GM23248 (cell line): ENCODE results near the gene PHLPP1. TPM values are rescaled to one million over a fixed set of nuclear protein-coding genes. Genes with fewer than 3 reads are reported as not detected.
A peak's percentile ranks its signal among the peaks of the same experiment; 100 is the strongest.

Experiments
- DNase-seq: peaks from one replicate; pipeline ENCODE4 v3.0.0-alpha.2; 2015
- H2AFZ ChIP-seq: fragments of 200-600 bp; sonication (generic); 2 replicates; pipeline ENCODE4 v1.6.1; 2016; ENCODE audit warnings: antibody characterized with exemption
- H3F3A ChIP-seq: fragments of 200-600 bp; sonication (generic); 2 replicates; pipeline ENCODE4 v1.6.1; 2016; ENCODE audit warnings: mild to moderate bottlenecking, antibody characterized with exemption, mixed run types; ENCODE audit not compliant: insufficient read depth
- H3K27ac ChIP-seq: fragments of 200-600 bp; sonication (generic); 2 replicates; pipeline ENCODE4 v1.5.1; 2016; ENCODE audit warnings: mild to moderate bottlenecking
- H3K27me3 ChIP-seq: fragments of 200-600 bp; sonication (generic); replicated peaks from 2 replicates; pipeline ENCODE4 v1.6.1; 2016; ENCODE audit warnings: mild to moderate bottlenecking; ENCODE audit not compliant: insufficient read depth
- H3K36me3 ChIP-seq: fragments of 200-600 bp; sonication (generic); 2 replicates; pipeline ENCODE4 v1.6.1; 2016; ENCODE audit warnings: low read depth, mild to moderate bottlenecking
- H3K4me1 ChIP-seq: fragments of 200-600 bp; sonication (generic); 2 replicates; pipeline ENCODE4 v1.6.1; 2016; ENCODE audit warnings: mild to moderate bottlenecking; ENCODE audit not compliant: insufficient read depth
- H3K4me2 ChIP-seq: fragments of 200-600 bp; sonication (generic); one replicate; pipeline ENCODE4 v1.6.1; 2016; ENCODE audit warnings: mild to moderate bottlenecking; ENCODE audit not compliant: unreplicated experiment
- H3K4me3 ChIP-seq: fragments of 200-600 bp; sonication (generic); 2 replicates; pipeline ENCODE4 v1.5.1; 2016; ENCODE audit warnings: mild to moderate bottlenecking
- H3K79me2 ChIP-seq: fragments of 200-600 bp; sonication (generic); 2 replicates; pipeline ENCODE4 v1.6.1; 2016; ENCODE audit warnings: mild to moderate bottlenecking; ENCODE audit not compliant: insufficient read depth
- H3K9ac ChIP-seq: fragments of 200-600 bp; sonication (generic); 2 replicates; pipeline ENCODE4 v1.6.1; 2016; ENCODE audit warnings: mild to moderate bottlenecking
- H3K9me2 ChIP-seq: fragments of 200-600 bp; sonication (generic); 2 replicates; pipeline ENCODE4 v1.6.1; 2016; ENCODE audit warnings: mixed run types, mild to moderate bottlenecking, moderate library complexity; ENCODE audit not compliant: insufficient read depth
- H3K9me3 ChIP-seq: fragments of 200-600 bp; sonication (generic); one replicate; pipeline ENCODE4 v1.6.1; 2017; ENCODE audit warnings: low read depth
- H4K20me1 ChIP-seq: fragments of 200-600 bp; sonication (generic); 2 replicates; pipeline ENCODE4 v1.6.0; 2016; ENCODE audit not compliant: insufficient read depth
- EZH2 ChIP-seq: fragments of 200-600 bp; sonication (generic); IDR thresholded peaks from 2 replicates; pipeline ENCODE4 v1.6.1; 2018; ENCODE audit warnings: antibody characterized with exemption, mild to moderate bottlenecking; ENCODE audit not compliant: insufficient read depth, poor library complexity, severe bottlenecking
- EZH2phosphoT487 ChIP-seq: fragments of 200-600 bp; sonication (generic); IDR thresholded peaks from 2 replicates; pipeline ENCODE4 v1.6.1; 2018; ENCODE audit warnings: antibody characterized with exemption, moderate library complexity, mild to moderate bottlenecking, low read depth; ENCODE audit not compliant: insufficient read depth
- WGBS, 2 experiments: methylation state at CpG; one replicate each; pipeline ENCODE4 v1.1.6; 2015 to 2017; ENCODE audit warnings: low lambda C conversion rate in 2 of 2, low coverage in 1 of 2; ENCODE audit errors: missing lambda C conversion rate in 2 of 2; 5-methylcytosine and 5-hydroxymethylcytosine counted together
- in situ Hi-C: fragments of 300-500 bp; cut with MboI; formaldehyde crosslinking; loops from 2 replicates; pipeline ENCODE4 v1.15.0; 2020
- polyA plus RNA-seq: library from polyadenylated mRNA; unstranded; fragments of >200 nt; fragmentation: Nextera tagmentation; extraction: Ambion mirVana; gene quantifications from 2 replicates; pipeline ENCODE4 v1.2.1, GENCODE V29; 2016
- total RNA-seq: library from RNA; depleted of rRNA; stranded (reverse); fragments of >200 nt; shearing (Covaris generic); gene quantifications from 2 replicates; pipeline ENCODE4 v1.2.3, GENCODE V29; 2014

The PHLPP1 gene
- total and polyA plus RNA-seq, 2 experiments from 2014 or later, result 1.1 to 6.8 TPM

DNA sequence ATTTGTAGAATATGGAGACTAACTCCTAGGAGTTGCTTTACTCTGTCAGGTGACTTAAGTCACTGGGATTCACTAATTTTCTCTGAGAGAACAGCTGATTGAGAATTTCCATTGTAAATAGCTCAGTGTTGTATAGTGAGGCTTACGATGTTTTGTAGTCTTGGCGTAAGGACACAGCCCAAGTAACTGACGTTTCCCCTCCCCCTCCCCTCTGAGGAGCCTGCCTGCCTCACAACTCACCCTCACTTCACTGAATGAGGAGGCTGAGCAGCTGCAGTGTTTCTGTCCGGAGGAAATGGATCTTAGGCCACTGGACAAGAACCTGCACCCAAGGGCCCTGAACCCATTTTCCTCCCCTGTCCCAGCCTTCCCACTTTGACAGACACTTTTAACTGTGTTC lies 264.6 kb downstream of the PHLPP1 start:
- Histone ChIP-seq H3K9me3 (no peaks in the 10 kb centered on the region), H3K27ac (no peak overlapping the region), H3F3A (peaks cover 11% of the 10 kb centered on the region; the same call in 1 of the 2 replicates), H3K4me1 (peaks cover 3% of the 10 kb centered on the region; the same call in 1 of the 2 replicates), H3K36me3 (no peaks in the 10 kb centered on the region), H3K27me3 (no peaks in the 10 kb centered on the region), H3K79me2 (no peaks in the 10 kb centered on the region), H3K9me2 (no peaks in the 10 kb centered on the region), H4K20me1 (no peaks in the 10 kb centered on the region), H2AFZ (no peak overlapping the region), H3K4me2 (no peak overlapping the region), H3K9ac (no peak overlapping the region), H3K4me3 (no peak overlapping the region)
- in situ Hi-C loops, result loop anchor here (5.0 to 10.0 kb wide), 2 partner anchors 265 to 388 kb away; partner anchors contain the start of gene PHLPP1
- no peak for DNase-seq
- 82 to 93% methylated on average over 4 of the region's 4 CpGs for WGBS, 2 experiments
- TF ChIP-seq EZH2 (no peak), EZH2phosphoT487 (no peak)

DNA sequence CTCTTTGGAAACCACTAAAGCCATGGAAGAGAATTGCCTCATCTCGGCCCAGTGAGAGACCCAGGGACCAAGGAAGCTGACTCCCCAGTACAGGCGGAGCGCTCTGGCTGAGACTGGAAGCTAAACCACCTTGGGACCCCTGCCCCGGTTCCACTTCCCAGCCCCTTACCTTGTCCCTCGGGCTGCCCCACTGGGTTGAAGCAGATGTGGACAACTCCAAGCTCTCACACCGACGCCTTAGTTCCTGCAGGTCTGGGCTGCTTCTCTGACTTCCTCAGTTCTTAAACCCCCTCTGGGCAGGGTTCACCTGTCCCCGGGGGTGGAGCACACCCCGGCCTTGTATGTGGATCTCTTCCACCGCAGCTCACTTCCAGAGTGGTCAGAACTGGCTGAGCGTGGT lies 266.2 kb downstream of the PHLPP1 start:
- H3K9me2 ChIP-seq, result no peaks in the 10 kb centered on the region
- no peaks in the 10 kb centered on the region for H4K20me1 ChIP-seq
- TF ChIP-seq EZH2phosphoT487 (no peak), EZH2 (no peak)
- no peak overlapping the region for H3K27ac ChIP-seq
- in situ Hi-C loops, result loop anchor here (5.0 to 10.0 kb wide), 2 partner anchors 267 to 389 kb away; partner anchors contain the start of gene PHLPP1
- 98% methylated on average over 11 of the region's 11 CpGs for WGBS, 2 experiments
- H3K27me3 ChIP-seq, result no peaks in the 10 kb centered on the region
- no peaks in the 10 kb centered on the region for H3K36me3 ChIP-seq
- H3K79me2 ChIP-seq, result no peaks in the 10 kb centered on the region
- DNase-seq, result no peak
- no peak overlapping the region for H3K4me3 ChIP-seq
- peaks cover 3% of the 10 kb centered on the region; the same call in 1 of the 2 replicates for H3K4me1 ChIP-seq
- H3K4me2 ChIP-seq, result no peak overlapping the region
- peaks cover 11% of the 10 kb centered on the region; the same call in 1 of the 2 replicates for H3F3A ChIP-seq
- H3K9ac ChIP-seq, result no peak overlapping the region
- H3K9me3 ChIP-seq, result no peaks in the 10 kb centered on the region
- H2AFZ ChIP-seq, result no peak overlapping the region

DNA sequence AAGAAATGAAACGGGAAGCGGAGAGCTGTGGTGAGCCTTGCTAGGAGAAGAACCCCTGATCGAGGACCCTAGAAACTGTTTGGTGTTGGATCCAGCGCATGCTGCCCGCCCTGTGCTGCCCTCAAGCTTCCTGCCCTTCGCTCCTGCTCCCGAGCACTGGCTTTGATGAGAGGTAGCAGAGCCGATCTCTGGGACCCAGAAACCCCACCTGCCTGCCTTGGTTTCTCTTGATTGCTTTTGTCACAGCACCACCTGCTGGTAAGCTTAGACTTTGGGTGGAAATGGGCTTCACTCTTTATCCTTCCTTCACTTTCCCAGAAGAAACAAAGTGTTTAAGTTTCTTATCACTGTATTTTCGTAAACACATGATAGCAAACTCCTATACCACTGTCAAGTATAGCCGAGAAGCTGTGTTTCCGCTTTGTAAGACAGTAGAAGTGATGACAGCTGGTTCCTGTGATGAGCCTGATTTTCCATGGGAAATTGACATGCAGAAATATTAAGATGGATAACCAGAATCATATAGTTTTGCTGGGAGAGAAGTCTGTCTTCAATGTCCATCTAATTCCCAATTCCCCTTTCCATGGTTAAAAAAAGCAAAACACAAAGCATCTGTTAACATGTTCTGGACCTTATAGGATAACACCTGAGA lies 267.4 kb downstream of the PHLPP1 start:
- H3K4me2 ChIP-seq, result peak overlapping the region; percentile 72

DNA sequence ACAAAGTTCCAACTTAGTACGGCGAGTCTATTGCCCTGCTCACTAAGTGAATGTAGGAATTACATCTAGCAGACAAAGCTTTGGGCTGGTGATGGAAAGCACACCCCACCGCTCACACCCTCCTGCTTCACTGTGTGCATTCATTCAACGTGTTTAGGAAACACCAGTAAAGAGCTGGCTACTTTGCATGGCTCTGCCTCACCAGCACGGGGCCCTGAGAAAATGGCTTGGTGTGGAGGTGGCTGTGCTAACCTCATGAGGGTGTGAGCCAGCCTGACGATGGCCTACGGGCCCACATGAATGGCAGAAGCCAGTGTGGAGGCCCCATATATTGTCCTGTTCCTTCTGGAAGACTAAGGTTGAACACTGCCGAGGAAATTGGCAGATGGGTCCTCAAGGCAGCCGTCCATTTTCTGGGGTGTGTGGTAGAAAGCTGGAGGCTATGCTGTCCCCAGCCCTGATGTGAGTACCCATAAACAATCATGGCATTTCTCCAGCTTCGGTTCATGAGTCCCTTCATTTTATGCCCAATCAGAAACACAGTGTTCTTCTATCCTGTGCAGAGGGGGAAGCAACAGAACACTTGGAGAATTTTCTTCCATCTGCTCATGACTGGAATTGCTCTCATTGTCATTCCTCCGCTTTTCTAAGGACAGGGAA lies 269.4 kb downstream of the PHLPP1 start:
- Histone ChIP-seq H4K20me1 (no peaks in the 10 kb centered on the region), H3K36me3 (no peaks in the 10 kb centered on the region), H3K9ac (no peak overlapping the region), H3K79me2 (no peaks in the 10 kb centered on the region), H3K4me3 (no peak overlapping the region), H3K4me2 (no peak overlapping the region), H3K4me1 (no peaks in the 10 kb centered on the region), H3K9me3 (no peaks in the 10 kb centered on the region), H3K9me2 (no peaks in the 10 kb centered on the region), H3K27me3 (no peaks in the 10 kb centered on the region), H3K27ac (no peak overlapping the region), H3F3A (peaks cover 6% of the 10 kb centered on the region; the same call in 1 of the 2 replicates), H2AFZ (no peak overlapping the region)
- in situ Hi-C loops, result loop anchor here (5.0 to 10.0 kb wide), 2 partner anchors 270 to 392 kb away; partner anchors contain the start of gene PHLPP1
- WGBS, 2 experiments, result 84 to 88% methylated on average over 11 of the region's 11 CpGs
- no peak for DNase-seq
- no peak for TF ChIP-seq EZH2phosphoT487
- no peak for TF ChIP-seq EZH2

More for the DNA sequence above, 267.4 kb downstream of the PHLPP1 start:
- no peaks in the 10 kb centered on the region for H3K79me2 ChIP-seq
- H3K27ac ChIP-seq, result no peak overlapping the region
- no peaks in the 10 kb centered on the region for H4K20me1 ChIP-seq
- H3K36me3 ChIP-seq, result no peaks in the 10 kb centered on the region
- peaks cover 3% of the 10 kb centered on the region; the same call in 1 of the 2 replicates for H3K4me1 ChIP-seq
- no peaks in the 10 kb centered on the region for H3K9me3 ChIP-seq
- WGBS, 2 experiments, result 8 to 10% methylated on average over 11 of the region's 11 CpGs
- peak overlapping the region; percentile 49 for H3K4me3 ChIP-seq
- in situ Hi-C loops, result loop anchor here (5.0 to 10.0 kb wide), 2 partner anchors 268 to 390 kb away; partner anchors contain the start of gene PHLPP1
- H2AFZ ChIP-seq, result no peak overlapping the region
- no peaks in the 10 kb centered on the region for H3K27me3 ChIP-seq
- H3F3A ChIP-seq, result peaks cover 11% of the 10 kb centered on the region; the same call in 1 of the 2 replicates
- no peak for TF ChIP-seq EZH2
- TF ChIP-seq EZH2phosphoT487, result no peak
- no peaks in the 10 kb centered on the region for H3K9me2 ChIP-seq
- DNase-seq, result peak; percentile 57
- no peak overlapping the region for H3K9ac ChIP-seq
